OCI-M2 (cell line): Measurements from ENCODE around the gene PTPRCAP.
A peak's percentile ranks its signal among the peaks of the same experiment; 100 is the strongest.
"Not testable (repeated sequence)": the region's sequence is repeated elsewhere in the genome, so short reads cannot be mapped to it uniquely, and the experiment has no call there.

Experiments used
- DNase-seq: peaks from one replicate; lab custom pipeline; 2025; ENCODE audit not compliant: unreplicated experiment; lab: John Stamatoyannopoulos, UW

The PTPRCAP gene

DNA sequence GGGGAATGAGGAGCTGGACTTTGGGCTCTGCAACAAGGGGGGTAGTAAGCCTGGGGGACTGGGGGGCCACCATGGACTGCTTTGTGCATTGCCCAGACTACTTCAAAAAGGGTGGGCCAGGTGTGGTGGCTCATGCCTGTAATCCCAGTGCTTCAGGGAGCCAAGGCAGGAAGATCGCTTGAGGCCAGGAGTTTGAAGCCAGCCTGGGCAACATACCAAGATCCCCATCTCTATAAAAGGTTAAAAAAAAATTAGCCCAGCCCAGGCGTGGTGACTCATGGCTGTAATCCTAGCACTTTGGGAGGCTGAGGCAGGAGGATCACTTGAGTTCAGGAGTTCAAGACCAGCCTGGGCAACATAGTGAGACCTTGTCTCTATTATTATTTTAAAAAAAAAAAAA is 28.0 kb upstream of the PTPRCAP start:
- DNase-seq, result not testable (repeated sequence)

DNA sequence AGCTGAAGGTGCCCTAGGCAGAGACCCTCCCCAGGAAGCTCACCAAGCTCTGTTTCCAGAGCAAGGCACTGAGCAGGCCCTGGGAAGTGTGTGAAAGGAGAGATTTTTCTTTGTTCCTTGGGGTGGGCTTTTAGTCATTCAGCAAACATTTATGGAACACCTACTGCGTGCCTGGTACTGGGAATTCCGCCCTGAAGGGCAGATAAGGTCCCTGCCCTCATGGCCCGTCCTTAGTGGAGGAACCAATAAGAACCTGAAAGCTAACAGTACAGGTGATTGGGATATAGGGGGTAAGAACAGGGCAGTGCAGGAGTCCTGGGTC is 27.7 kb upstream of the PTPRCAP start:
- DNase-seq, result no peak

DNA sequence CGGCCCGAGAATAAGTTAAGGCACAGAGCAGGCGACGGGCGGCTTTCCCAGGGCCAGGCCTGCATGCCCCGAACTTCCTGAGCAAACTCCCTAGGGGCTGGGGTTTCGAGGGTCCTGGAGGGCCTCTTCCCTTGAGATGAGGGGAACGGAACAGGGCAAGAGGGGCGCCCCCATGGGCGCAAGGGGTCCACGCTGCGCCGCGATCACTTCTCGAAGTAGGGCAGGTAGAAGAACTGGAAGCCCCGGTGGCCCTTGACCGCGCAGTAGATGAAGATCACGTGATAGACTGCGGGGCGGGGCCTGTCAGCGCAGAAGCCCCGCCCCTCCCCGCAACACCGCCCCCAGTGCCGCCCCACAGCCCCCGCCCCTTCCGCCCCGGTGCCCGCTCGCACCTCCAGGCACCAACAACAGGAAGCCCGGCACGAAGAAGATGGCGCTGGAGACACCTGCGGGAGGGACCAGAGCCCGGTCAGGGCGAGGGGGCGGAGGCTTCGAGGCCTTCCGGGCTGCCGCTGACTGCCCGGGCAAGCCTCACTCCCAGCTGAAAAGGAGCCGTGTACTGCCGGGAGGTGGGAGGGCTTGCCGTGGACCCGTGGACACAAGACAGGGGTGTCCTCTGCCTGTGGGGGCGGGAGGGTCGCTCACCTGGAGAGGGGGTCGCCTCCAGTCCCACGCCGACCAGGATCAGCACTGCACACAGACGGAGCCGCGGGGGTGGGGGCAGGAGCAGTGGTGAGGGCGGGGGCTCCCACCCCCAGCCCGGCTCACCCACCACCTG is 27.1 kb upstream of the PTPRCAP start:
- DNase-seq, result peak; percentile 32

DNA sequence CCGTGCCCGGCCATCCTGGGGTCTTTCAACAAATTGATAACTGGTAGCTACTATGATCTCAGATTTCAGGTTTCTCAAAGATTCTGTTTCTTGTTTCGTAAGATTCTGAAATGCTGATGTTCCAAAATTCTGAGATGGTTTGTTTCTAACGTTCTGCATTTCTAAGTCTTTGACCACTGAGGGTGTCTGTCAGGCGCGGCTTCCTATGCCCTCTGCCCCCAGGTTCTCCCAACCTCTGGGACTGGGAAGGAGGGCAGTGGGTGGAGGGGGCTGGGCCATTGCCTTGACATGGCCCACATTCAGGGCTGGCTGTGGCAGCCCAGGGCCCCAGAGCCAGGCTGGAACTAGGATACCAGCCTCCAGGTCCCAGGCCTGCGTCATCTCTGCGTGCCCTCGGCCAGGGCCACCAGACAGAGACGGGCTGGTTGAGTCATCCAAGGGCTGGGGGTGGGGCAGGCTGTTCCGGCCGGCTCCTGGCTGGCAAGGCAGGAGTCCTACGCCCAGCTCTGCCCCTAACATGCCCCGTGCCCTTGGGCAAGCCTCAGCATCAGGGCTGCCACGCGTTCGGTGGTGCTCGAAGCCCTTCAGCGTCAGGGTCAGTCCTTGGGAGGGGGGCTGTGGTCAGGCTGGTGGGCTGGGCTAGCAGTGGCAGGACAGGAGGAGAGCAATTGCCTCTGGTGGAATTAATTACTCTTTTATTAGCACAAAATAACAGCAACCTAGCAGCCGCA is 26.4 kb upstream of the PTPRCAP start:
- DNase-seq, result no peak

DNA sequence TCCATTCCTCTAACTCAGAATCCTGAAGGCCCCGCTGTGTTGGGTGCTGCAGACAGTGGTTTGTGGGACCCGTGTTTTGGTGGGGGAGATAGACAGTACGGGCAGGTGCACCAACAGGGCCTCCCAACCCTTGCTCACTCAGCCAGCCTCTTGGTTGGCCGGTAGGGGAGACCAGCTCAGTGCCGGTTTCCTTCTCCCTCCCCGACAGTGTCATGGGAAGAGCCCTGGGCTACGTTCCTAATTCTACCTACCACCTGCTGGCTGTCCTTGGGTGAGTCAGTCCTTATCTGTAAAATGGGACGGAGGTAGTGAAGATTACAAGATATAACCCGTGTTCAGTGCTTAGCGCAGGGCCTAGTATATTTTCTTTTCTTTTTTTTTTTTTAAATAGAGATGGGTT is 25.7 kb upstream of the PTPRCAP start:
- DNase-seq, result no peak

DNA sequence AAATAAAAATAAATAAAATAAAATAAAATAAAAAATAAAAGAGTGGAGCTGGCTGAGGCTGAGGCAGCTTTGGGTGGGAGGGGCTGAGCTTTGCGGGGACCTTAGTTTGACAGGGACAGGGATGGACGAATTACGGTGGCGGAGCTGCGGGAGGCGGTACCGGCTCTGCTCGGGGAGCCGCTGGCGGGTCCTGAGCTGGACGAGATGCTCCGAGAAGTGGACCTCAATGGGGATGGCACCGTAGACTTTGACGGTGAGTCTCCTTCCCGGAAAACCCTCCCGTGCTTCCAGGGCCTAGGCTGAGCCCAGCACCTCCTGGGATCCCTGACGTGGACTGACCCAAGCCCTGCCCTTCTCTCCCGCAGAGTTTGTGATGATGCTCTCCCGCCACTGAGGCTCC is 20.8 kb upstream of the PTPRCAP start:
- no peak for DNase-seq

DNA sequence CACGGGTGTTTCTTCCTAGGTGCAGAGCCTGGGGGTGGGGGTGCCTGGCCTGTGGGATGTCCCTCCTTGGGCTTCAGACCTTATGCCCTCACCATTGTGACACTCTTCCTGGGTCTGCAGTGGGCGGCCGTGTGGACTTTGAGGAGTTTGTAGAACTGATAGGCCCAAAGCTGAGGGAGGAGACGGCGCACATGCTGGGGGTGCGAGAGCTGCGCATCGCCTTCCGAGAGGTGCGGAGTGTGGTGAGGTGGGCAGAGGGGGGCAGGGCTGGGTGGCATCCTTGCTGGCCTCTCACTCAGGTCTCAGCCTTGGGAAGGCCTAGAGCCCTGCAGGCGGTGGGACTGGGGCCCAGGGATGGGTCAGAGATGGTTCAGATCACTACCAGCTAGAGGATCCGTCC is 20.0 kb upstream of the PTPRCAP start:
- no peak for DNase-seq

DNA sequence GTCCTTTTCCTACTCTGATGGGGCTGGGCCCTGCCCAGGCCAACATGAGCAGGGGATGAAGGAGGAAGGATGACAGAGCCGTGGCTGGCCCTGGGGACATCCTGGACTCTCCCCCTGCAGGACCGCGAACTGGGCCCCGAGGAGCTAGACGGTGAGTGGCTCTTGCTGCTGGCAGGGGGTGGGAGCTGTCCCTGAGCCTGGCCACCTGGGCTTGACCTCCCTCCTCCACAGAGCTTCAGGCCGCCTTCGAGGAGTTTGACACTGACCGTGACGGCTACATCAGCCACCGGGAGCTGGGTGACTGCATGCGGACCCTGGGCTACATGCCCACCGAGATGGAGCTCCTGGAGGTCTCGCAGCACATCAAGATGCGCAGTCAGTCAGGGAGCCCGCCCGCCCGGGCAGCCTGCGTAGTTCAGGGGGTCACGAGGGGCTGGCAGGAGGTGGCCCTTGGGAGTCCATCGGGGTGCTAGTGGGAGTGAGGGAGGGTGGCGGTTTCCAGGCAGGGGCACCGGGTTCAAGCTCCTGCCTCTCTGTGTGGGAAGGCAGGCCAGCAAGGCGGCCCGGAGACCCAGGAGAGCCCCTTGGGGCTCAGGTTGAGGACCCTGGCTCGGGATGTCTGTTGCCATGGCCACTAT is 18.7 kb upstream of the PTPRCAP start:
- no peak for DNase-seq

DNA sequence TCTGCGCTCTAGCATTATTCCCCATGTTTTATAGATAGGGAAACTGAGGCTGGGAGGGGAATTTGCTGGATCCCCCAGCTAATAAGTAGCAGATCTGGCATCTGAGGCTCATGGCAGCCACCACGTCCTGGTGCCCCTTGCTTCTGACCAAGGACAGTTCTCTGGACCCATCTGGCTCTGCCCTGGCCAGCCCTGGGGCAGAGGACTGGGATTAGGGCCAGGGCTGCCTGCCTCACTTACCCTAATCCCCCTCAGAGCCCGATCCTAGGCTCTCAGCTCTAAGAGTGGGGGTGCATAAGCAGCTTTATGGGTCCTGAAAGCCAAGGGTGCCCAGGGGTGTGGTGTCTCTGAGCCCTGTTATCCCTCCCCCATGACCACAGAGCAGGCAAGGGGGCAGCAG is 17.6 kb upstream of the PTPRCAP start, which contains the start of gene CABP4:
Gene CABP4 (plus strand): TSS at position 301 of the 400 bp plus-strand sequence. CDS start 70 bp downstream, at position 371.
- DNase-seq, result no peak

DNA sequence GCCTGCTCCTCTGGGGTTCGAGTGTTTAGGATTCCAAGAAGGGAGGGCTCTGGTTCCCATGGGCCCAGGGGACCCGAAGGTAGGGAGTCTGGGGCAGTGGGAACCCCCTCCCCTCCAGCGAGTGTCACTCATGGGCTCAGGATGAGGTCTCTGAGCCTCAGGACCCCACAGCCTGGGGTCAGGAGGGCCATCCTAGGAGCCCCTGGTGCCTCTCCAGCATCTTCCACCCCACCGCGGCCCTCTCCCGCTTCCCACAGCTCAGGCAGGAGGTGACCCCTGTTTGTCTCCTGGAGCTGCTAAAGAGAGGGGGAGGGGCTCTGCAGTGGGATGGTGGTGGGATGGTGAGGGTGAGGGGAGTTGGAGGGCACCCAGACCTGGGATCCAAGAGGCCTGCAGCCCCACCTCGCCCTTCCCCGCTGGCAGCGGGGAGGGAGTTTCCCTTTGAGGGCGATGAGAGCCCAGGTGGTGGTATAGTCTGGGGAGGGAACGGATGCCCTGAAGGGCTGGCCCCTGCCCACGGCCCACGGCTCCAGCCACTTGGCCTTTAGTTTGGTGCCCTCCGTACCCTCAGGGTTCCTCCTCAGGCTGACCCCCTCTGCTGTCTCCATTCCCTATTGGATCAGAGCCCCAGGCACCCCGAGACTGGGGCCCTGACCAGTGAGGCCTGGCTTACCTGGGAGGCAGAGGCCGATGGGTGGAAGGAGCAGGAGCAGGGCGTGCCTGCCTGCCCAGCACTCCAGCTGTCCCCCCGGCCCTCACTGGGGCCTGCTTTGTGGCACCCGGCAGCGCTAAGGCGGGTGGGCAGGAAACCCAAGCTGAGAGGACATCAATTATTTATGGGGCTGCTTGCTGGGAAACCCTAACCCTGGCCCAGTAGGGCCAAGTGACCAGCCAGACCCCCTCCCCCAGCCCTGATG is 16.6 kb upstream of the PTPRCAP start:
- no peak for DNase-seq

DNA sequence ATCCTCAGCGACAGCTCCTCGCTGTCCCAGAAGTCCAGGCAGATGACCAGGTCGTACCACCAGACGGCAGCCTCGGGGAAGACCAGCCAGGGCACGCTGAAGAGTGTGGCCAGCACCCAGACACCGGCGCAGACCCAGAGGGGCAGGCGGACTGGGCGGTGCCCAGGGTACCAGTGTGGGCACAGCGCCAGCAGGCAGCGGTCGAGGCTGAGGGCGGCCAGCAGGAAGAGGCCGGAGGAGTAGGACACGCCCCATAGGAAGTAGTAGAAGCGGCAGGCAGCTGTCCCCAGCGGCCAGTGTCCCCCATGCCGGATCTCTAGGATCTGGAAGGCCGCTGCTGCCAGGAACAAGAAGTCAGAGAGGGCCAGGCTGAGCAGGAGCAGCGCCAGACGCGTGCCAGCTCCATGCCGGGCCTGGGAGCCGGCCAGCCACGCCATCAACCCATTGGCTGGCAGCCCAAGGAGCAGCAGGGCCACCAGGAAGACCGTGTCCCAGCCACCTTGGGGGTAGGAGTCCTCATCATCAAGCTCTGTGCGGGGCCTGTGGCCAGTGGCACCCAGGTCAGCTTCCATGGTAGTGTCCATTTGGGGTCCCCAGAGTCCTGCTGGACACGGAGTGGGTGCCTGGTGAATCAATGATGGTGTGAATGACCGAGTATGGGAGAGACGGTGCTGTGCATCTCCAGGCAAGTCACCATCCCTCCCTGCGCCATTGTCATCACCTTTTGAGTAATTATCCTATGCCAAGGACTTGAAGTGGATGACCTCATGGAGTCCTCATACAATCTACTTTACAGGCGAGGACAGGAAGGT is 14.9 kb upstream of the PTPRCAP start, which contains the start of gene GPR152:
Gene GPR152 (minus strand): TSS at position 589 of the 812 bp plus-strand sequence. CDS start 5 bp downstream, at position 584.
- DNase-seq, result no peak

DNA sequence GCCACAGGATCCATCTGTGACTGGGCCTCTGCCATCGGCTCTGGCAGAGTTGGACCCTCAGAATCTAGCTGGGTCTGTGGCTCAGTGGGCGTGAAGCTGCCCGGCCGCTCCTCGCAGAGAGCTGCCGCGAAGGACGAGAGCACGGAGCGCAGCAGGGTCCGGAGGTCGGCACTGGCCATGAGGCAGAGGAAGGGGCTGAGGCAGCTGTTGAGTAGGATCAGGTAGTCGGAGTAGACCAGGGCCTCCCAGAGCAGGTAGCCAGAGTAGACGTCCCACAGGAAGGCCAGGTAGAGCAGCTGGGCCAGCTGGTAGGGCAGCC is 14.1 kb upstream of the PTPRCAP start:
- DNase-seq, result no peak

DNA sequence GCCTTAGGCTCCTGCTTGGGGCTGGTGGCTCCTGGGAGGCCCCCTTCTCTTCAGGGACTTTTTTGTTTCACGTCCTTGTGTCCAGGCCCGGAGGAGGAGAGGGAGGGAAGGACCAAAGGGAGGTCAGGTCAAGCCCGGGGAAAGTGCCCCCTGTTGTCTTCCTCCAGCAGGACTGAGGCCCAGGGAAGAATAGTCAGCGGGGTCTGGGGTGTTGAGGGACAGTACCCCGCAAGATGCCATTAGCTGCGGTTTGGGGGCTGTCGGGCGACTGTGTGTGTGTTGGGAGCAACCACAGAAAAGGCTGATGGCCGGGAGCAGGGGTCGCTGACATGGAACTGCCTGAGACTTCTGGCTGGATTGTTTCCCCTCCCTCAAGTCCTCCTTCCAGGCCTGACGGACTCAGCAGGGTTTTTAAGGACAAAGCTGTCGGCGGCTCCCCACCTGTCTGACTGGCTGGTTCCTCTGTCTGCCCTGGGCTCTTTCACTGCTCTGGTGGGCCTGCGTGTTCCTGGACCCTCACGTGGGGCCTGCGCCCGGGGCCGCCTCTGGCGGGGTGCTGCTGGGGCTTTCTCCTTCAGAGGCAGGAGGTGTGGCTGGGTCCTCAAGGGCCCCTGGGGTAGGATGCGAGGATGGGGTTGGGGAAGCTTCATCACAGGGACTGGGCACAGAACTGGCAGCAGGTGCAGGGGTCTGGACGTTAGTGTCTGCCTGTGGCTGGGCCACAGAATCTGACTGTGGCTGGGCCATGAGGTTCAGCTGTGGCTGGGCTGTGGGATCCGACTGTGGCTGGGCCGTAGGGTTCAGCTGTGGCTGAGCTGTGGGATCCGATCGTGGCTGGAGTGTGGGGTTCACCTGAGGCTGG is 13.5 kb upstream of the PTPRCAP start:
- no peak for DNase-seq

DNA sequence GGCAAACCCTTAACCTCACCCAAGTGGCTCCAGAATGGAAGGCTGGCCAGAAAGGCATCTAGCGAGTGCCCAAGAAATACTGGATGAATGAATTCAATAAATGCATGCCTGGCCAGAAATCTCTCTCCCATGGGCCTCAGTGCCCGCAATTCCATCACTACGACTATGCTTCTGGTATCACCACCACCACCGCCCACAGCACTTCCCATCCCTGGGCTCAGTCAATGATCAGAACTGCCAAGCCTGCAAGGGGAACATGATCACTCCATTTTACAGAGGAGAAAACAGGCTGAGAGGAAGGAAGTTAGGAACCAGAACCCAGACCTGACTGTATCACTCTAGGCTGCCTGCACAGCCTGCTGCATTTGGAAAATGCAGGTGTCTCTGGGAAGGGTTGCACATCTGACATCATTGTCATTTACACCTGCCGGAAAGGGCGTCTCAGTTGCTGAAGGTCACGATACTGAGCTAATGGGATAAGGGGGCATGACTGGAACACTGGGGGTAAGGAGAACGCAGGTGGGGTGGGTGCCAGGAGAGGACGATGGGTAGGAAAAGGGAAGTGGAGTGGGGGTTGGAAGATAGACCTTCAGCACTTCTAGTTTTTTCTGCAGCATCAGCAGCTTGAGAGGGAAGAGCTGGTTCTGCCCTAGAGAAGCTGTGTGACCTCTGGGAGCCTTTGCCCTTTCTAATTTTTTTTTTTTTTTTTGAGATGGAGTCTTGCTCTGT is 11.8 kb upstream of the PTPRCAP start:
- no peak for DNase-seq

DNA sequence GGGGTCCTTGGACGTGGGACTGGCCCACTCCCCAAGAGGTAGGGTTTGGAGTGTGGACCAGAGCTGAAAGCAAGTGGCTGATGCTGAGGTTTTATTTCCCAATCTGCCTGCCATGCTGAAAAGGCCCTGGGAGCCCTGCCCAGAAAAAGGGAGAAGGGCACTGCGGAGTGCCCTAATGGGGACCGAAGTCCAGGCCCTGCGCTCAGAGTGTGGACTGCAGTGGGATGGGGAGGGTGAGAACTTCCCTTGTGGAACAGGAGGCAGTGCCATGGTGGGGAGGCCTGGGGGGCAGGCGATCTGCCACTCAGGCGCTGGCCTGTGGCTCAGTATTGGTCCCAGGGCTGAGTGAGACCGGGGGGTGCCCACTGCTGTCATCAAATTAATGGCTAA is 10.7 kb upstream of the PTPRCAP start:
- DNase-seq, result no peak

DNA sequence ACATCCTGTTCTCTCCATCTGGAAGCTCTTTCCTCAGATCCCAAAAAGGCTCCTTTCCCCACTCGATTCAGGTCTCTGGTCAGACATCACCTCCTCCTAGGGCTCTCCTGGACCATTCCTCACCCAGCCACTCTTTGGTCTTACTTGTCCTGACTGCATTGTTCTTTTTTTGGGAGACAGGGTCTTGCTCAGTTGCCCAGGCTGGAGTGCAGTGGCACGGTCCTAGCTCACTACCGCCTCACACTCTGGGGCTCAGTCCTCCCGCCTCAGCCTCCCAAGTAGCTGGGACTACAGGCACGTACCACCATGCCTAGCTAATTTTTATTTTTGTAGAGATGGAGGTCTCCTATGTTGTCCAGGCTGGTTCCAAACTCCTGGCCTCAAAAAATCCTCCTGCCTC is 8.0 kb upstream of the PTPRCAP start:
- DNase-seq, result no peak

DNA sequence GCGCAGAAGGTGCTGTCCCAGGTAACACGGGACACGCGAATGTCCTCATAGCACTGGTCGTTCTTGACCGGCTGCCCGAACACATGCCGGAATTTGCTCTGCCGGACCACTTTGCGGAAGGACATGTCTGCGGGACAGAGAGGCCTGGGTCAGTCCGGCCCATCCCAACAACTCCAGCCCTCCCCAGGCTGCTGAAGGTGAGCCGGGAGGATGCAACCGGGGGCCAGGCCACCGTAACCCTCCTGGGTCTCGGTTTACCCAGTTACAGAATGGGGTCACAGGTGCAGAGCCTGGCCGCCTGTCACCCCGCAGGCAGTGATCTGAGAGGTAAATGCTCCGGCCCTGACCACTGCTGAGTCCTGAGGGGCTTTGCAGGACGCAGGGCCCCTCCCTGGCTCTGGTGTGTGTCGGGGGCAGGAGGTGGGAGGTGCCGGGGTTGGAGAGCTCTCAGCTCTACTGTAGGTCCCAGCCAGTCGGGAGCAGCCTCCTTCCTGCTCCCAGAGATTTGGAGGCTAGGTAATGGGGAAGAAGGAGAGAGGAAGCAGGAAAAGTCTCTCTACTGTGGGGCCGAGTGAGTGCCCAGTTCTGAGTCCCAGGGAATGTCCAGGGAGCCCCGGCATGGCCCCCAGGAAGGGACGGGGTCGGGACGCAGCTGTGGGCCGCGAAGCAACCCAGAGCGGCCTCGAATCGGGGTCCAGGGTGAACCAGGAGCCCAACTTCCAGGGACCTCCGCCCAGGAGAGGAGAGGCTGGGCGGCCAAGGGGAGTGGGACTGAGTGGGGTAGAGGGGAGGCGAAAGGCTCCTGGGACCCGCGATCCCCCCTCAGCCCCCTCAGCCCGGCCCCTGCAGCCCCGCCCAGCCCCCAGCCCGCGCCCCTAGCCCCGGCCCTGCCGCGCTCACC is 5.3 kb upstream of the PTPRCAP start:
- DNase-seq, result no peak
